MCF 10A (cell line): ENCODE results near the gene SBSN. TPM values are rescaled to one million over a fixed set of nuclear protein-coding genes. Genes with fewer than 3 reads are reported as not detected.

ENCODE experiments used
- BruUV-seq: library from RNA; stranded (reverse); fragments of 400-500 nt; replicated peaks from 2 replicates; lab custom pipeline; 2021; lab: Mats Ljungman, UMichigan
- CTCF ChIA-PET: fragments of 300-600 bp; sonication (Branson Sonifier 250); formaldehyde crosslinking; extraction: SDS; loops from one replicate; lab custom pipeline; 2021; ENCODE audit warnings: antibody characterized with exemption, inconsistent platforms; lab: Yijun Ruan, JAX
- POLR2A ChIA-PET: fragments of 300-600, 350-650 bp; sonication (Branson Sonifier 250); formaldehyde crosslinking; extraction: SDS; loops from one replicate; lab custom pipeline; 2020; ENCODE audit warnings: antibody characterized with exemption, inconsistent platforms; lab: Yijun Ruan, JAX
- DNase-seq: peaks from one replicate; pipeline ENCODE4 v3.0.0-alpha.2; 2018; ENCODE audit not compliant: unreplicated experiment
- H3K27ac Mint-ChIP-seq: one replicate; pipeline ENCODE4 v1.8.0; 2022; ENCODE audit warnings: mild to moderate bottlenecking, low read depth, mixed read lengths; ENCODE audit not compliant: unreplicated experiment
- H3K27me3 Mint-ChIP-seq: one replicate; pipeline ENCODE4 v1.8.0; 2022; ENCODE audit warnings: mixed read lengths; ENCODE audit not compliant: insufficient read depth, unreplicated experiment
- H3K36me3 Mint-ChIP-seq: one replicate; pipeline ENCODE4 v1.8.0; 2022; ENCODE audit warnings: mild to moderate bottlenecking, moderate library complexity, mixed read lengths; ENCODE audit not compliant: insufficient read depth, unreplicated experiment
- H3K4me1 Mint-ChIP-seq: one replicate; pipeline ENCODE4 v1.8.0; 2022; ENCODE audit warnings: mixed read lengths; ENCODE audit not compliant: insufficient read depth, unreplicated experiment
- H3K4me3 Mint-ChIP-seq: one replicate; pipeline ENCODE4 v1.8.0; 2022; ENCODE audit warnings: mild to moderate bottlenecking, moderate library complexity, mixed read lengths; ENCODE audit not compliant: unreplicated experiment
- H3K9me3 Mint-ChIP-seq: one replicate; pipeline ENCODE4 v1.8.0; 2022; ENCODE audit warnings: mixed read lengths; ENCODE audit not compliant: unreplicated experiment
- CTCF ChIP-seq: fragments of 200-600 bp; IDR thresholded peaks from one replicate; pipeline ENCODE4 v1.8.0; 2022; ENCODE audit warnings: antibody characterized with exemption, mild to moderate bottlenecking; ENCODE audit not compliant: unreplicated experiment
- intact Hi-C: fragments of 100-400 bp; cut with micrococcal nuclease; formaldehyde crosslinking; loops from 2 replicates; pipeline ENCODE4 v1.14.1; 2022
- total RNA-seq: library from RNA; stranded (reverse); gene quantifications from 2 replicates; pipeline ENCODE4 v1.2.3, GENCODE V29; 2022

The SBSN gene
- total RNA-seq, 1 experiment from 2014 or later, result not detected

GRCh38 chr19:35500611-35501010 lies 27.5 kb downstream of the SBSN start:
- no peak for DNase-seq
- Mint-ChIP-seq H3K4me3 (no peak overlapping the region), H3K27ac (no peak overlapping the region), H3K27me3 (no peaks in the 10 kb centered on the region), H3K9me3 (no peaks in the 10 kb centered on the region), H3K4me1 (no peaks in the 10 kb centered on the region), H3K36me3 (peaks cover 18% of the 10 kb centered on the region)
- ChIA-PET POLR2A (interaction anchor here (0.7 kb wide), 1 partner anchor 1763 kb away, joined by 3 read pairs; no protein-coding TSS in a partner anchor), CTCF (interaction anchor here (0.8 kb wide), 1 partner anchor 10 kb away, joined by 4 read pairs; no protein-coding TSS in a partner anchor)
- TF ChIP-seq CTCF, result no peak
- BruUV-seq, result no TSS peak
- intact Hi-C loops, result no loop called here

- intact Hi-C loops, result no loop called here
- CTCF ChIA-PET, result no interaction called here
Observed at GRCh38 chr19:35498984-35499527, 29.1 kb downstream of the SBSN start.

GRCh38 chr19:35498220-35498619 lies 29.9 kb downstream of the SBSN start:
- no peaks in the 10 kb centered on the region for H3K27me3 Mint-ChIP-seq
- no peak for DNase-seq
- ChIA-PET POLR2A (no interaction called here), CTCF (interaction anchor here (0.5 to 7.4 kb wide), 6 partner anchors 9 to 363 kb away, joined by 3 to 108 read pairs (median 5); partner anchors contain the start of genes LGI4 and UPK1A)
- peaks cover 5% of the 10 kb centered on the region for H3K36me3 Mint-ChIP-seq
- no peaks in the 10 kb centered on the region for H3K4me1 Mint-ChIP-seq
- no peak for TF ChIP-seq CTCF
- intact Hi-C loops, result no loop called here
- H3K4me3 Mint-ChIP-seq, result no peak overlapping the region
- BruUV-seq, result no TSS peak
- no peak overlapping the region for H3K27ac Mint-ChIP-seq
- no peaks in the 10 kb centered on the region for H3K9me3 Mint-ChIP-seq

More at GRCh38 chr19:35498984-35499527, 29.1 kb downstream of the SBSN start:
- no TSS peak for BruUV-seq
- no peak overlapping the region for H3K27ac Mint-ChIP-seq
- peaks cover 6% of the 10 kb centered on the region for H3K36me3 Mint-ChIP-seq
- H3K4me3 Mint-ChIP-seq, result no peak overlapping the region
- no peaks in the 10 kb centered on the region for H3K4me1 Mint-ChIP-seq
- H3K27me3 Mint-ChIP-seq, result no peaks in the 10 kb centered on the region
- TF ChIP-seq CTCF, result no peak
- POLR2A ChIA-PET, result no interaction called here
- H3K9me3 Mint-ChIP-seq, result no peaks in the 10 kb centered on the region
- no peak for DNase-seq

GRCh38 chr19:35497406-35497805 lies 30.7 kb downstream of the SBSN start:
- intact Hi-C loops, result no loop called here
- no peak for DNase-seq
- TF ChIP-seq CTCF, result no peak
- Mint-ChIP-seq H3K4me3 (no peak overlapping the region), H3K4me1 (no peaks in the 10 kb centered on the region), H3K9me3 (no peaks in the 10 kb centered on the region), H3K27ac (no peak overlapping the region), H3K36me3 (peaks cover 5% of the 10 kb centered on the region), H3K27me3 (peaks cover 7% of the 10 kb centered on the region)
- BruUV-seq, result no TSS peak
- ChIA-PET POLR2A (no interaction called here), CTCF (interaction anchor here (0.6 to 7.4 kb wide), 8 partner anchors 10 to 181 kb away, joined by 3 to 108 read pairs (median 13); no protein-coding TSS in a partner anchor)
